K562 (cell line): ENCODE data around the gene TMEM107. TPM values are rescaled to one million over a fixed set of nuclear protein-coding genes. Genes with fewer than 3 reads are reported as not detected.

Experiments
- ARID3B ChIP-seq: fragments of 250-450 bp; sonication (Bioruptor Pico); IDR thresholded peaks from 2 replicates; pipeline ENCODE4 v1.4.0; 2020; ENCODE audit warnings: borderline replicate concordance
- BDP1 ChIP-seq: IDR thresholded peaks from 3 replicates; pipeline ENCODE4 v1.6.1; 2011; ENCODE audit not compliant: insufficient read length, insufficient read depth
- CREB5 ChIP-seq: fragments of 250-450 bp; sonication (Bioruptor Pico); IDR thresholded peaks from 2 replicates; pipeline ENCODE4 v1.5.0; 2020; ENCODE audit warnings: mild to moderate bottlenecking
- HMGXB4 ChIP-seq: sonication (generic); formaldehyde crosslinking; IDR thresholded peaks from 2 replicates; pipeline ENCODE4 v1.8.1; 2023; ENCODE audit warnings: mild to moderate bottlenecking, missing genetic modification reagents
- IRF9 ChIP-seq: fragments of 450-650 bp; IDR thresholded peaks from 2 replicates; pipeline ENCODE4 v1.6.1; 2016; ENCODE audit warnings: missing biosample characterization, missing genetic modification characterization
- NFIX ChIP-seq: fragments of 250-450 bp; sonication (Bioruptor Pico); IDR thresholded peaks from 2 replicates; pipeline ENCODE4 v1.4.0; 2020; ENCODE audit warnings: low read depth, mild to moderate bottlenecking, moderate library complexity
- SMAD4 ChIP-seq: fragments of 250-450 bp; sonication (Bioruptor Pico); conservative IDR thresholded peaks from 2 replicates; pipeline ENCODE4 v1.8.0; 2021; ENCODE audit warnings: inconsistent platforms, mild to moderate bottlenecking, moderate library complexity
- ZFX ChIP-seq: sonication (generic); formaldehyde crosslinking; IDR thresholded peaks from 2 replicates; pipeline ENCODE4 v1.8.0; 2022; ENCODE audit warnings: mild to moderate bottlenecking, missing genetic modification reagents, moderate library complexity
- ZNF121 ChIP-seq: sonication (generic); formaldehyde crosslinking; conservative IDR thresholded peaks from 2 replicates; pipeline ENCODE4 v1.8.0; 2022; ENCODE audit warnings: missing genetic modification reagents
- ZNF134 ChIP-seq: fragments of 250-450 bp; sonication (Bioruptor Pico); conservative IDR thresholded peaks from 2 replicates; pipeline ENCODE4 v1.4.0; 2020
- ZNF407 ChIP-seq: fragments of 450-650 bp; IDR thresholded peaks from 2 replicates; pipeline ENCODE4 v1.6.1; 2016; ENCODE audit warnings: low read depth
- ZNF780A ChIP-seq: fragments of 250-450 bp; sonication (Bioruptor Pico); IDR thresholded peaks from 2 replicates; pipeline ENCODE4 v1.5.0; 2021; ENCODE audit warnings: mild to moderate bottlenecking
- polyA plus RNA-seq, 8 experiments: library from polyadenylated mRNA; depleted of rRNA in 4 of 8; stranded (reverse) in 5 of 8; unstranded in 3 of 8; fragments of >200 nt; fragmentation: Nextera tagmentation in 2 of 8; fragmentation: Illumina TruSeq in 1 of 8; extraction: Ambion mirVana in 2 of 8; extraction: Trizol in 1 of 8; gene quantifications; 2 replicates each; pipeline versions ENCODE4 v1.2.1 to v1.2.3, GENCODE V29; 2011 to 2014; ENCODE audit warnings: inconsistent platforms in 1 of 8, missing spikeins in 1 of 8
- total RNA-seq, 7 experiments: library from RNA; depleted of rRNA in 6 of 7; stranded (reverse); fragments of >200 nt in 6 of 7; fragmentation: Illumina TruSeq in 2 of 7; extraction: Trizol in 2 of 7; gene quantifications; 2 replicates each; pipeline versions ENCODE4 v1.2.1 to v1.2.3, GENCODE V29; 2011 to 2021; ENCODE audit warnings: low replicate concordance in 1 of 7

TMEM107 gene
- total and polyA plus RNA-seq, 9 of the 15 experiments (the other 6 are each of a cell fraction or from before 2014, with no cell fraction given), result 7.1 to 26.2 (median 16.9) TPM

- TF ChIP-seq ZNF407, result no peak
- no peak for TF ChIP-seq ARID3B (CRISPR knock-in tag)
- peak; percentile 62 for TF ChIP-seq SMAD4 (CRISPR knock-in tag)
- no peak for TF ChIP-seq ZNF121 (CRISPR knock-in tag)
- TF ChIP-seq NFIX, result no peak
- TF ChIP-seq CREB5 (CRISPR knock-in tag), result peak; percentile 86
- peak; percentile 65 for TF ChIP-seq IRF9 (tag)
- peak; percentile 65; the same call in 1 of the 2 replicates for TF ChIP-seq HMGXB4 (CRISPR knock-in tag)
- TF ChIP-seq ZFX (CRISPR knock-in tag), result peak; percentile 26; the same call in 1 of the 2 replicates
- TF ChIP-seq BDP1, result no peak
- TF ChIP-seq ZNF780A (CRISPR knock-in tag), result peak; percentile 94
- 0 out of 2 replicates have a peak, but pooled peaks have one; percentile 30 for TF ChIP-seq ZNF134 (CRISPR knock-in tag)
These were observed 2.9 kb downstream of the TMEM107 start (continued) for GRCh38 chr17:8173056-8173870.
